Stimulated activated CD4-positive, alpha-beta T cell treated with anti-CD3 and anti-CD28 coated beads, Interleukin-1b, Interleukin-23, amount 100 ng/mL, for 24 hours (primary cell): ENCODE results near the gene UVSSA.
"Not testable (repeated sequence)": the region's sequence is repeated elsewhere in the genome, so short reads cannot be mapped to it uniquely, and the experiment has no call there.

Experiments
- DNase-seq, 4 experiments: peaks; one replicate each; pipeline ENCODE4 v3.0.0-alpha.2; 2020; ENCODE audit warnings: low read depth in 4 of 4, low spot score in 1 of 4

UVSSA gene

GRCh38 chr4:1315836-1316536 is 31.0 kb upstream of the UVSSA start:
- DNase-seq: no peak

- DNase-seq: no peak
Measured at GRCh38 chr4:1316537-1317168, 30.4 kb upstream of the UVSSA start.

GRCh38 chr4:1317177-1318045 is 29.6 kb upstream of the UVSSA start:
- no peak for DNase-seq

- no peak for DNase-seq
Measured at GRCh38 chr4:1318046-1318375, 29.0 kb upstream of the UVSSA start.

- DNase-seq: no peak
Measured at GRCh38 chr4:1318488-1319213, 28.4 kb upstream of the UVSSA start.

- DNase-seq: no peak
Measured at GRCh38 chr4:1321486-1321885, 25.5 kb upstream of the UVSSA start.

- DNase-seq: no peak
Measured at GRCh38 chr4:1321946-1322650, 24.9 kb upstream of the UVSSA start.

- no peak for DNase-seq
Measured at GRCh38 chr4:1323280-1323634, 23.8 kb upstream of the UVSSA start.

- no peak for DNase-seq
Measured at GRCh38 chr4:1323635-1324442, 23.2 kb upstream of the UVSSA start.

GRCh38 chr4:1324443-1325175 is 22.4 kb upstream of the UVSSA start:
- not testable (repeated sequence) for DNase-seq

- DNase-seq: no peak
Measured at GRCh38 chr4:1325176-1325480, 21.9 kb upstream of the UVSSA start.

- DNase-seq: no peak
Measured at GRCh38 chr4:1325681-1326635, 21.1 kb upstream of the UVSSA start.

- DNase-seq: no peak
Measured at GRCh38 chr4:1326751-1327525, 20.1 kb upstream of the UVSSA start.

- DNase-seq: no peak
Measured at GRCh38 chr4:1327526-1328266, 19.3 kb upstream of the UVSSA start.

- DNase-seq: no peak
Measured at GRCh38 chr4:1328267-1329155, 18.5 kb upstream of the UVSSA start.
